Left renal pelvis (tissue), 4 donors: ENCODE results near the gene ACTL8. TPM values are rescaled to one million over a fixed set of nuclear protein-coding genes. Genes with fewer than 3 reads are reported as not detected.

Source experiments
- DNase-seq, 4 donors: peaks; one replicate each; pipeline ENCODE4 v3.0.0-alpha.2; 2013; ENCODE audit warnings: low read depth in 4 of 4, low spot score in 3 of 4
- polyA plus RNA-seq, 4 donors: library from polyadenylated mRNA; unstranded; fragments of 120-200 nt; gene quantifications; one replicate each; pipeline ENCODE4 v1.2.1, GENCODE V29; 2013; ENCODE audit not compliant: insufficient read length in 4 of 4

ACTL8 gene
- polyA plus RNA-seq, 4 donors: not detected

DNA sequence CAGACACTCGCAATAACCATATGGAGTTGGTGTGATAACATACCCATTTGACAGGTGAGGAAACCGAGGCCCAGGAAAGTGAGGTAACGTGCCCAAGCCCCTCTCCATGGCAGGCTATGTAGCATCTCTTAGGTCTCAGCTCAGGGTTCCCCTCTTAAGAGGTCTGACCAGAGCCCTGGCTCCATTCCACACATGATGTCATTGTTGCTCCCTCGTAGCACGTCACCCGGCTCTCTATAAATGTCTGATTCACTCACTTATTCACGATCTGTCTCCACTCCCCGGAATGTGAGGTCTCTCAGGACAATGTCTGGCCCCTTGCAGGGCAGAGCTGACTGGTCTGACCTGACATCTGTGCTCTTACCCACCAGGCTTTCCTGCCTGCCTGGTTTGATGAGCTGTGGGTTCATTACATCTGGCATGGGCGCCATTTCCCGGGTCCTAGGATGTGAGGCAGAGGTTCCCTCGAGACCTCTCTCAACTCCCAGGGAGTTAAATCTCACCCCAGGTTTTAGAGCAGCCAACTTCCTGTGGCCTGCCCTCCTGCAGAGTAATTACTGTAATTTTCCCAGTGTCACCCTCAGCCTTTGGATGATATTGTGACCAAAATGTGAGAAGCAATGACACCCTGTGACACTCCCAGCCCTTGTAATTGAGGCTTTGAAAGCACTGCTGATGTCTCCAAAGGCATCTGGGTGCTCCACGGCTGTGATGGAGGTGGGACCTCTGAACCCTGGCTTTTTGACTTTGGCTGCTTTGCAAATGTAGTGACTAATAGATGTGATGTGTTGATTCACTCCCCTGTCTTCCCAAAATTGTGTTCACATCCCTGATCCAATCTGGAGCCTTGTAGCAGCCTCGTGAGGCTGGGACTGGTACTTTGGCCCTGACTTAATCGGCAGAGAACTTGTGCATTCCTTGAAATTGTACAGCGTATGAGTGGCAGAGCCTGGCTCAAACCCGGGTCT is 10.6 kb downstream of the ACTL8 start:
- no peak for DNase-seq

- no peak for DNase-seq
Observed at GRCh38 chr1:17768651-17769241, 13.6 kb downstream of the ACTL8 start.

DNA sequence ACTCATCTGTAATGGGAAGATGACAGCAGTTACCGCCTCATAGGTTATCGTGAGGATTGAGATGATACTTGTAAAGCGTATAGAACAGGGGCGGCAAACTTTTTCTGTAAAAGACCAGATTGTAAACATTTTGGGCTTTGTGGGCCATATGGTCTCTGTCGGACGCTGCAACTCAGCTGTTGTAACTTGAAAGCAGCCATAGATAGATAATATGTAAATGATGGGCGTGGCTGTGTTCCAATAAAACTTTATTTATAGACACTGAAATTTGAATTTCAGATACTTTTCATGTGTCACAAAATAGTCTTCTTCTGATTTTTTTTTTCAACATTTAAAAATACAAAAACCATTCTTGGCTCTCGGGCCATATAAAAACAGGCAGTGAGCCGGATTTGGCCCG is 15.8 kb downstream of the ACTL8 start:
- no peak for DNase-seq

- no peak for DNase-seq
Observed at GRCh38 chr1:17772615-17773212, 17.6 kb downstream of the ACTL8 start.

DNA sequence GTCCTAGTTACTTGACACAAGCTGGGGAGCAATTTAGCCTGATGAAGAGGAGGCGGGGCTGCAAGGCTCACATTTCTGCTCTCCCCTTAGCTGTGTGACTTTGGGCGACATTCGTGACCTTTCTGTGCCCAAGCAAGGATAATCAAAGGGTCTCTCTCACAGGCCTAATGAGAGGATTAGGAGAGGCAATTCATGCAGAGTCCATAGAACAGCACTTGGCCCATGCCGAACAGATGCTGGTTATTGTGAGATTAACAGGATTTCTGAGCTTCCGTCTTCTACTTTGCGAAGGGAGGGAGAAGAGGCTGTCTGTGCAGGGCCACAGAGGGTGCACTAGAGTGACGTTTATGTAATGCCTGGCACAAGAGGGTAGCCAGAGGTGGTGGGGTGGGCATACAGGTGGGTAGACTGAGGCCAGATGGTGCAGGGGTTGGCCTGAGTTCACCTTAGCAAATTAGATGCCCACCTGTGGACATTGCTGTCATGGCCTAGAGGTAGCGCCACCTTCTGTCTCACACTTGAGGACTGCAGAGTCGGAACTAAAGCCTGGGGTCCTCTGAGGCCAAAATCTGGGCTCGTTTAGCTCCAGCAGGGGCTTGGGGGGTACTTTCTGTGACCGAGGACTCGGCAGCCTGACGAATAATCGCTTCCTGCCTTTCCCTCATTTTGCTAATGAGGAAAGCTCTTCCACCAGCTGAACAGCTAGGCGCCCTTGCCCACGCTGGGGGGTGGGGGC is 18.6 kb downstream of the ACTL8 start:
- no peak for DNase-seq

DNA sequence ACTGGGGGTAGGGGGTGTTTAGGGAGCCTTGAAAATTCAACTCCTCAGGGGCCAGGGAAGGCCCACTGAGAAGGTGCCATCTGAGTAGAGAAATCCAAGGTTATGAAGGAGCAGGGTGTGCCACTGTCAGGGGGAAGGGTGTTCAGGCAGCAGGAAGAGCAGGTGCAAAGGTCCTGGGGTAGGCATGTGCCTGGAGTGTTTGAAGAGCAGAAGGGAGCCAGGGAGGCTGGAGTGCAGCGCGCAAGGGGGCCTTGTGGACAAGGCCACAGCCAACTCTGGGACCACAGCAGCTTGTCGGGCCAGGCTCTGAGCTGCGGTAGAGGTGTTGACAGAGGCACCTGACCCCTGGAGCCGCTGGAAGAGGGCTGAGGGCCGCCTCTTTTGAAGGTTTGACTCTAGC is 19.3 kb downstream of the ACTL8 start:
- DNase-seq: no peak

- DNase-seq: no peak
Observed at GRCh38 chr1:17775796-17776195, 20.7 kb downstream of the ACTL8 start.

- DNase-seq: no peak
Observed at GRCh38 chr1:17776426-17776825, 21.3 kb downstream of the ACTL8 start.

GRCh38 chr1:17777330-17777729 is 22.2 kb downstream of the ACTL8 start:
- DNase-seq: no peak

GRCh38 chr1:17777818-17778217 is 22.7 kb downstream of the ACTL8 start:
- DNase-seq: no peak

- DNase-seq: no peak
Observed at GRCh38 chr1:17780916-17781315, 25.8 kb downstream of the ACTL8 start.

DNA sequence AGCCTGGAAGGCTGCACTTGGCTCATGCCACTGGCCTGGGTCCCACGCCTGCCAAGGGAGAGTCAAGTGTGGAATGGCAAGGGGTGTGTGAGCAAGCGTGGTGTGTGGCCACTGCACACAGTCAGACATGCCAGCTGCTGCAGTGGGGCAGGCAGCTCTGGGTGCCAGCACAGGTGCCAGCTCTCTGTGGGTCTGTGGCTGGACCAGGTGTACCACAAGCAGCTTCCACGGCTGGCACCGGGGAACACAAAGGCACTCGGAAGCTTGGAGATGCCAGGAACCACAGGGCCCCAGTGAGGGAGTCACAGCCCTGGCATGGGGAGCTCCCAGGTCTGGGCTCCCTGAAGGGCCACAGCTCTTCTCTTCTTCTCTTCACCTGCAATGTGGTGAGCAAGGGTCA is 34.8 kb downstream of the ACTL8 start:
- DNase-seq: no peak

DNA sequence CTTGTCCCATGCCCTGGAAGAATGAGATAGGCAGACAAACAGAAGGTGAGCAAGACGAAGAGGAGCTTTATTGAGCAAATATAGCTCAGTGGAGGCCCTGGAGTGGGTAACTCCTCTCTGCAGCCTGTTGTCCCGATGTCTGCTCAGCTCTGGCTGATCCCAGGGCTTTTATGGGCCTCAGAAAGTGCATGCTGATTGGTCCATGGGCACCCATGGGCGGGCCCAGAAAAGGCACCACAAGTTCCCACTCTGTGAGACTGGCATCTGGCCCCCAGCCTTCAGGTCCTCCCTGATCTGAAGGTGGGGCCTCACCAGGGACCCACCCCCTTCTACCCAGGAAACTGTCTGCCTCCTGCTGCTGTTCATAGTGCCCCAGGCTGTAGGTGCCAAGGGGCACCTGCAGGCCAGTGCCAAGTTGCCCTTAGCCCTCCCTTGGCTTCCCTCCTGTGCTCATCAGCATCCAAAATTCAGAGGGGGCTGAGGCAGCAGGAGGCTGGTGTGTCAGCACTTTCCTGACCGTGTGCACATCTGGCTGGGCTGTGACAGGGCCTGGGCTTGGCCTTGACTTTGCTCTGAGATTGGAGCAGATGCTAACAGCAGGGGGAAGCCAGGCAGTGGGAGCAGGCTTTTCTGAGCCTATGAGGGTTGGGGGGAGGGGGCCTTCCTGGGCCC is 35.4 kb downstream of the ACTL8 start:
- DNase-seq: no peak

- DNase-seq: no peak
Observed at GRCh38 chr1:17791055-17791390, 35.9 kb downstream of the ACTL8 start.

- no peak for DNase-seq
Observed at GRCh38 chr1:17791480-17791879, 36.3 kb downstream of the ACTL8 start.

GRCh38 chr1:17792421-17792820 is 37.3 kb downstream of the ACTL8 start:
- DNase-seq: no peak

DNA sequence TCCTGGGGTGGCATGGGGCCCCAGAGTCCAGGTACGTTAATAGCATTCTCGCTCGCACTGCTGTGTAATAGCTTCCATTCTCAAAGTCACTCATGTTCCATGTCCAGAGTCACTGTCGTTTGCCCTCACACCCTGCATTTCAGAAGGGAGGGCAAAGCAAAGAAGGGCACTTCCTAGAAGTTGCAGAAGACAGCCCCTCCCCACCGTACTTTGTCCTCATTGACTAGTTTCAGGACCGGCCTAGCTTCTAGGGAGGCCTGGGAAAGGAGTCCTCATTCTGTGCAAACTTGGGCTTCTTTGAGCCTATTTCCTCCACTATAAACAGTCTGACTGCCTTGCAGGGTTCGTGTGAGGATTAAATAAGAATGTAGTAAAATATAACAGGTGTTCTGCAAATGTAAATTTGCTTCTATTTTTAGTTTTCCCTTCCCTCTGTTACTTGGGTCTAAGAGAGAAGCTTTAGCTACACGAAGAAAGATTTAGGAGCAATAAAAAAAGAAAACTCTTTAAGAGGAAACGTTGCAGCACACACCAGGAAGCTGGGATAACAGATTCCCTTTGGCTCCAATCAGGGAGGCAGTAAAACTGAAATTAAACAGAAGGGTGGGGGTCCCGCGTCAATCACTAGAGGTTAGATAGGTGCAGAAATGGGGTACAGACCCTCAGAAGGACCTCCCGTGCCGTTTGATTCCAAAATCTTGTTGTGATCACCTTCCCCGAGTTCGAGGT is 40.1 kb downstream of the ACTL8 start:
- no peak for DNase-seq

DNA sequence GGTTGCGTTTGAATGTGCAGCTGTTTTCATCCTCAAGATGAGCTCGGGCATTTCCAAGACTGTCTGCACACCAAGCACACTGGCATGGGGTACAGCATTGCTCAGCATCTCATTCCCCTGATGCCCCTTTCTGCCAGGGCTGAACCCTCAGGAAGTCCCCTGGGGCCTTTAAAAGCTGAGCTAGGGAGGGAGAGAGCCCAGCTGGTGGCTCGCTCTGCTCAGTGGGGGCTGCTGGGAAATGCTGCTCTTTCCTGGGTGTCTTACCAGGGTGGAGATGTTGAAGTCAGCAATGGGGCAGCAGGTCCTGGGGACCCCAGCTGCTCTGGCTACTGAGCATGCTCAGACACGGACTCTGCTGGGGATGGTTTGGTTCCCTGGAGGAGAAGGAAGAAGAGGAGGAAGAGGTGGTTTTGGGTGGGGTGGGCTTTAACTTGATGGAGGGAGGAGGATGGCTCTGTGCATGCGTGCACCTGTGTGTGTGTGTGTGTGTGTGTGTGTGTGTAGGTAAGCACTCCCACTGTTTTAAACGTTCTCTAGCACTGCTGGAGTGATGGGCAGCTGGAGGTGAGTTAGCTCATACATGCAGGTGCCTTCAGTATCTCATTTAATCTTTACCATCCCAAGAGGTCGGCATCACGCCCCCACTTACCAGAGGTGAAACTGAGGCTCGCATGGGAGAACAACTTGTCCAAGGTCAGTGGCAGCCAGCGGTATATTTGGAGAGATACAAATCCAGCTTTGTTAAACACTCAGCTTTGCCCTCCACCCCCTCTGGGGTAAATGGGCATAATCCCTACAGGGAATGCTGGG is 40.9 kb downstream of the ACTL8 start:
- no peak for DNase-seq

DNA sequence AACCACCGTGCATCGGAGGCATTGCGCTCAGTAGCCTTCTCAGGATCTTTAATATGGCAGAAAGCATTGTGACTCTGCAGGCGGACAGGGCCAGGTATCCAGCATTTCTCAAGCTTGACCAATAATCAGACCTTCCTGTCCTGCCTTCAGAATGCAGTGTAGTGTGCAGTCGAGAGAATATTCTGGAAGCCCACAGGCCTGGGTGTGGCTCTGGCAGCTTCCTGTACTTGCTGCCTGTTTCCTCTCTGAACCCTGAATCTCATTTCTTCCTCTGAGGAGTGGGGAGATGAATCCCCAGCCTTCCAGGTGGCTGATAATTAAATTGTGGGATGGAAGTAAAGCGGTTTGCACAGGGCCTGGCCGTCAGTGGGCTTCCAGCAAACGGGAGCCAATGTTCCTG is 42.3 kb downstream of the ACTL8 start:
- no peak for DNase-seq
